ENCODE measurements around the gene MTMR4.

GRCh38 chr17:58470356-58470755 lies 44.1 kb downstream of the MTMR4 start:
- TF ChIP-seq CTCF (IDR thresholded peaks at IDR 0.05; ENCODE audit: low read length) (no peak), EZH2 (optimal IDR thresholded peaks at IDR 0.05; ENCODE audit: low read depth, low read length) (no peak), EZH2phosphoT487 (IDR thresholded peaks at IDR 0.05; ENCODE audit: low read length) (no peak)

Measured in MM.1S (cell line).